Measurements from ENCODE around the gene UBE2O. TPM values are rescaled to one million over a fixed set of nuclear protein-coding genes. Genes with fewer than 3 reads are reported as not detected.

The UBE2O gene
- total RNA-seq, 1 experiment from 2014 or later = 52.6 TPM

- peaks cover 0 to 1% (median 0%) of the 10 kb centered on the region in 3 experiments; a peak in 3 of 7 replicates for H3K36me3 Mint-ChIP-seq (ENCODE audit: insufficient read depth in 1 of 3, low read depth in 3 of 3)
- H4K20me1 ChIP-seq (ENCODE audit: control insufficient read depth, insufficient read depth, insufficient read length) = no peaks in the 10 kb centered on the region
- H3K14ac ChIP-seq (ENCODE audit: insufficient read depth, low read length) = no peak overlapping the region
- no peak overlapping the region for H3K27ac Mint-ChIP-seq
- no peak overlapping the region for H3K4ac ChIP-seq (ENCODE audit: low read depth, low read length)
- H3K27me3 Mint-ChIP-seq (ENCODE audit: low read depth) = peaks cover 1% of the 10 kb centered on the region
- H3K79me2 ChIP-seq (ENCODE audit: insufficient read depth, low read length) = no peaks in the 10 kb centered on the region
- H3K4me1 Mint-ChIP-seq = peaks cover 18 to 22% of the 10 kb centered on the region in 2 experiments
- no peak overlapping the region for H3K27ac ChIP-seq (ENCODE audit: insufficient read length, low read depth, low read length)
- H3K27me3 ChIP-seq (ENCODE audit: insufficient read depth, low read length) = no peaks in the 10 kb centered on the region
- H3K56ac ChIP-seq (ENCODE audit: insufficient read length, low read depth, low read length) = no peak overlapping the region
- H3K9ac ChIP-seq (ENCODE audit: extremely low read depth, insufficient read length, low read length) = no peak overlapping the region
- H4K5ac ChIP-seq (ENCODE audit: insufficient read length, low read depth, low read length) = no peak overlapping the region
- no peak overlapping the region for H2BK120ac ChIP-seq (ENCODE audit: low read depth, low read length, poor library complexity, severe bottlenecking)
- TF ChIP-seq CTCF (conservative IDR thresholded peaks at IDR 0.05) = no peak
- no peak overlapping the region for H2BK12ac ChIP-seq (ENCODE audit: insufficient read length, low read depth, low read length)
- H2BK5ac ChIP-seq (ENCODE audit: insufficient read length, low read length) = no peak overlapping the region
- H3K18ac ChIP-seq (ENCODE audit: insufficient read length, low read depth, low read length) = no peak overlapping the region
- H3K9me3 Mint-ChIP-seq = no peaks in the 10 kb centered on the region
- H3K4me2 ChIP-seq (ENCODE audit: insufficient read depth, insufficient read length, low read length) = no peak overlapping the region
- H3K79me1 ChIP-seq (ENCODE audit: insufficient read depth, low read depth, low read length, poor library complexity, severe bottlenecking) = no peaks in the 10 kb centered on the region
- H2AFZ ChIP-seq (ENCODE audit: low read length) = no peak overlapping the region
- no peak overlapping the region for H4K91ac ChIP-seq (ENCODE audit: insufficient read length, low read depth, low read length)
- H3K9me3 ChIP-seq (ENCODE audit: control insufficient read depth, low read depth, low read length) = no peaks in the 10 kb centered on the region
- WGBS (ENCODE audit: extremely low coverage, insufficient read length, low lambda C conversion rate) = no CpG with 5 or more reads among the region's 12 CpGs
- H2BK15ac ChIP-seq (ENCODE audit: low read depth, low read length) = no peak overlapping the region
- no peak overlapping the region for H2AK5ac ChIP-seq (ENCODE audit: insufficient read length, low read length)
- H3K23ac ChIP-seq (ENCODE audit: insufficient read length, low read depth, low read length) = no peak overlapping the region
- H4K8ac ChIP-seq (replicated peaks; ENCODE audit: insufficient read length, low read depth, low read length) = no peak overlapping the region
- no peak overlapping the region for H3K4me3 Mint-ChIP-seq
- no peak overlapping the region for H2BK20ac ChIP-seq (ENCODE audit: low read depth, low read length, poor library complexity, severe bottlenecking)
- no peak overlapping the region for H3T11ph ChIP-seq (ENCODE audit: low read length)
- no peaks in the 10 kb centered on the region for H3K4me1 ChIP-seq (ENCODE audit: insufficient read depth, low read length)
- no peak for DNase-seq
- H3K23me2 ChIP-seq (ENCODE audit: insufficient read length, low read depth, low read length, poor library complexity, severe bottlenecking) = peaks cover 5% of the 10 kb centered on the region
Measured at GRCh38 chr17:76356803-76357456, 96.0 kb downstream of the UBE2O start.
